ENCODE measurements around the gene ANKRD35.
"Not testable (repeated sequence)": the region's sequence is repeated elsewhere in the genome, so short reads cannot be mapped to it uniquely, and the experiment has no call there.

Gene ANKRD35

GRCh38 chr1:145857170-145857569 lies 28.5 kb downstream of the ANKRD35 start:
- no peak for DNase-seq

GRCh38 chr1:145855426-145855948 lies 30.2 kb downstream of the ANKRD35 start:
- no peak for DNase-seq

DNA sequence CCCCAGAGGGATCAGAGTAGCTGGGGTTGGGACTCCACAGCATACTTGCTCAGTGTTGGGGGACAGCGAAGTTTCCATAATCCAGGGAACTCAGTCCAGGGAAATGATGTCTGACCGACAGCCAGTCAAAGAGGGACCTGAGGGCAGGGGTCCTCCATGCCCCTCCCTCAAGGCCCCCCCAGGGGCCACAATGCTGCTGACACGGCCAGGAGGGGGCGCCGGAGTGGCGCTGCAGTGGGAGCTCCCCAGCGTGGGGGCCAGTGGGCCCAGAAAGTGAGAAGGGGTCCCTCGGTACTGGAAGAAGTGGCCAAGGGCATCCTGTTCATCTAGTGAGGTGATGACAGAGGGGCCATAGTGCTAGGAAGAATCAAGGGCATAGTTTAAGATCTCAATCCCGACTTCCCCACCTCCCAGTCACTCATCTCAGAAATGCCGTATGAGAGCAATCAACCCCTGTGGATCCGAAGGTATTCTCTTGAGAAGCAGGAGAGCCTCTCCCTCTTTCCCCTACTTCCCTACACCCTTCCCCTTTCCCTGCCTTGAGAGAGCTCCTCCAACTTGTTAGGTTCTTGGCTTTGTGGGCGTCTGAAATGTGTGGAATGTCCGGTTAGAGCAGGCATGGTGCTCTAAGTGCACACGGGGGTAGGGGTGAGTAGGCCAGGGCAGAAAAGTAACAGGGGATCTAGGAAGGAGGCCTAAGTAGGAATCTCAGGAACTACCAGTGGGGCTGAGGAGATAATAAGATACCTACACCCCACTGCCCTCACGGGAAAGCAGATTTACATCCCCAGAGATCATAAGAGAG lies 36.1 kb downstream of the ANKRD35 start:
- peak; percentile 68 for DNase-seq

- no peak for DNase-seq
Measured at GRCh38 chr1:145847827-145848226, 37.8 kb downstream of the ANKRD35 start.

GRCh38 chr1:145846201-145846612 lies 39.5 kb downstream of the ANKRD35 start:
- DNase-seq: peak; percentile 18

- DNase-seq: peak; percentile 68
Measured at GRCh38 chr1:145845514-145846161, 40.0 kb downstream of the ANKRD35 start, which contains the start of gene NUDT17. NUDT17 (plus strand) TSS chr1:145845630; CDS start chr1:145845641, 11 bp downstream.

- no peak for DNase-seq
Measured at GRCh38 chr1:145845144-145845513, 40.5 kb downstream of the ANKRD35 start.

DNA sequence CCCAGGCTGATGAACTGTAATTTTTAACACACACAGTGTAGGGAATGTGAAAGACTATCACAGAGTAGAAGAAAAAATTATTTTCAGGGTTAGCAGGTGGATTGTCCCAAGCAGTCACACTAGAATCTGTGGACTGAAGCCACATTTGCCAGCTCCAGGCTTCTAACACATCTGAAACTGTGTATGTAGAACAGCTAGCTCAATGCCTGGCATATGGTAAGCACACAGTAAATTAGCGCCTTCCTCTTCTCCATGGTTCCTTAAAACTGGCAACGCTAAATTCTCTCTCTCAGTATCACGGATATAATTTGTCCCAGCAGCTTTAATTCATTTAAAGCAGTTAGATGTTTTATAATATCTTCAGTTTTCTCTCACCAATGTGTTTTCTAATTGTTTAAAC lies 42.6 kb downstream of the ANKRD35 start:
- no peak for DNase-seq

DNA sequence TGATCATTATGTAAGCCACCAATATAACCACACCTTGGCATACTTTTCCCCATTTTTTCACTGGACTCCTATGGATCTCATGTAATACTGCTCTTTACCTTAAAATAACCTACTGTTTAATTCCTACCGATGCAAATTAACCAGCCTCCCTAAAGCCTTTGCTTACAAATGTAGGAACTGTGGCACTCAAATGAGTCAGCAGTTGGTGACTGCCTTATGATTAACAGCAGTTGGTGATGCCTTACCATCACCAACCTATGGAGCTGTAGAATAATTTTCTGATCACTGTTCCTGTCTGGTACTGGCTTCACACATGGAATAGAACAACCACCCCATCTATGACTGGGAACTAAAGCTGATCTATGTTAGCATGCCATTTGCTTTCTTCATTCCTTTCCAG lies 48.0 kb downstream of the ANKRD35 start:
- DNase-seq: no peak

DNA sequence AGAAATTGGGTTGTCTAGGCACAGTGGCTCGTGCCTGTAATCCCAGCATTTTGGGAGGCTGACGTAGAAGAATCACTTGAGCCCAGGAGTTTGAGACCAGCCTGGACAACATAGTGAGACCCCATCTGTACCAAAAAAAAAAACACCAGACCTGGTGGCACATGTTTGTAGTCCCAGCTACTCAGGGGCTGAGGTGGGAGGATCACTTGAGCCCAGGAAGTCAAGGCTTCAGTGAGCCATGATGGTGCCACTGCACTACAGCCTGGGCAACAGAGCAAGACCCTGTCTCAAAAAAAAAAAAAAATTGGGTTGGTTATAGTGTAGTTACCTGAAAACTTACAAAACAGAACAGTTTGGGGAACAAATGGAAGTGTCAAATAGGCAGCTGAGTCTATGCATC lies 54.9 kb downstream of the ANKRD35 start:
- not testable (repeated sequence) for DNase-seq

DNA sequence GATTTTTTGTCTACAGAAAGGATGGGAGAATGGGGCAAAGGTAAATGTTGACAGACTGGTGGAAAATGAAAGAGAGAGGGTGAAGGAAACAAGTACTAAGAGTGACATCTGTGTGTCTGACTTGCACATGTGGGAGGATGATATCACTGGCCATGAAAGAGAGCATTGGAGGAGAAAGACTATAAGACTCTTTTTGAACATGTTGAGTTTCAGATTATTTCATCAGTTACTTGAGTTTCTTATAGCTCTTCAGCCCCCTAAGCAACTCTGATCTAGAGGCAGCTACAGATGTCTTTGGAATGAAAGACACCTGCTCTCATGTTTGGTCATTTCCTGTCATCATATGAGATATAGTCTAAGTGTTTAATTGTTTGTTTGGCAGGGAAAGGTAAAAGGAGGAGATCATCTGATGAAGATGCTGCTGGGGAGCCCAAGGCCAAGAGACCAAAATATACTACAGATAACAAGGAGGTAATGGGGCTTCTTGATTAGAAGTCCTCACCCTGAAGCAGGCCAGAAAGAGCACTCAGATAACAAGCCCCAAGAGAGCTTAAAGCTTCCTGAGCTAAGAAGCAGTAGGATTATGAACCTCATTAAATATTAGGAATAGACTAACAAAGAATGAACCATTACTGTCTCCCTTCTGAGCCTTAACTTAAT lies 57.2 kb downstream of the ANKRD35 start:
- no peak for DNase-seq

- no peak for DNase-seq
Measured at GRCh38 chr1:145827966-145828365, 57.7 kb downstream of the ANKRD35 start.

- DNase-seq: no peak
Measured at GRCh38 chr1:145826030-145826429, 59.6 kb downstream of the ANKRD35 start.

- DNase-seq: no peak
Measured at GRCh38 chr1:145824499-145824842, 61.2 kb downstream of the ANKRD35 start.

GRCh38 chr1:145823565-145824498 lies 61.8 kb downstream of the ANKRD35 start, which contains the start of the genes POLR3C and RNF115:
POLR3C (plus strand) TSS chr1:145824200; CDS start chr1:145825777, 1,577 bp downstream.
RNF115 (minus strand) TSS chr1:145824095; CDS start chr1:145823873, 222 bp downstream.
- peak; percentile 92 for DNase-seq

DNA sequence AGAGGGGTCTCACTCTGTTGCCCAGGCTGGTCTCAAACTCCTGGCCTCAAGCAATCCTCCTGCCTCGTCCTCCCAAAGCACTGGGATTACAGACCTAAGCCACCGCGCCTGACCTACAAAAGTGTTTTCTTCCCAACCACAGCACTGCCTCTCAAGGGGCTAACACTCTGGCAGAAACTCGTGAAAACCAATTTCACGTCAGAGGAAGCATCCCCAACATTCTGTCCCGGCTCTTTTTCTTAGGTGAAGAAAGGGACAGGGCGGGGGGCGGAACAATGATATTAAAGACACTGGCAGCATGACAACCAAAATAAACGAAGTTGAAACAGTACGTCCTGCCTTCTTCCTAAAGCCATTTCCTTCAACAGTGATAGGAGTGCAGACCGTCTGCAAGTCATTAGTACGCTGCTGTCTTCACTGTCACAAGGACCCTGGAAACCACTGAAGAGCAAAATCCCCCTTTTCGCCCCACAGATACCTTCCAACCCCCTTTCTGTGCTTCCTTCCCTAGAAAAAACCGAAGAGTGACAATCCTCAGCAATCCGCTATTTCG lies 62.8 kb downstream of the ANKRD35 start:
- not testable (repeated sequence) for DNase-seq

DNA sequence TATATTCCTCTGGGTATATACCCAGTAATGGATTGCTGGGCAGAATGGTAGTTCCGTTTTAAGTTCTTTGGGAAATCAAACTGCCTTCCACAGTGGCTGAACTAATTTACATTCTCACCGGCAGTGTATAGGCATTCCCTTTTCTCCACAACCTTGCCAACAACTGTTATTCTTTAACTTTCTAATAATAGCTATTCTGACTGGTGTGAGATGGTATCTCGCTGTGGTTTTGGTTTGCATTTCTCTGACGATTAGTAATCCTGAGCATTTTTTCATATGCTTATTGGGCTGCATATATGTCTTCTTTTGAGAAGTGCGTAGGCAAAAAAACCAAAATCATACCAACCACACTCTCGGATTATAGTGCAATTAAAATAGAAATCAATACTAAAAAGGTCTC lies 67.6 kb downstream of the ANKRD35 start:
- DNase-seq: peak; percentile 59

All from HCEC 1CT (cell line).